ENCODE results near the gene KCNJ9.

The KCNJ9 gene

DNA sequence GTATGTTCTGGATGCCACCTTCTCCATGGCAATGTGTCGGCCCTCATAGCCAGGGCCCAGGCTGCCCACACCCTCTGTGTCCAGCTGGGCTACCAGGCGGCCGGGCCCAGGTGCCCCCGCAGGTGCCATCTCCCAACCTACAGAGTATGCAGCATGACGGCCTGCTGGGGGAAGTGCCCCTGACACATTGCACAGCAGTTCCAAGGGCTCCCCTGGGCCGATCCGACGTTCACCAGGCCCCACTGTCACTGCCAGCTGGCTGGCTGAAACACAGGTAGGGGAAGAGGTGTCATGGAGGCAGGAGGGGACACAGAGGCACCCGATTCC lies 11.7 kb downstream of the KCNJ9 start:
- TF ChIP-seq MYC (IDR thresholded peaks at IDR 0.05; ENCODE audit: low read depth, low read length) (no peak), POLR2A (IDR thresholded peaks at IDR 0.05; ENCODE audit: extremely low read depth, insufficient read length) (no peak)
- TF ChIP-seq, protein P1, sequence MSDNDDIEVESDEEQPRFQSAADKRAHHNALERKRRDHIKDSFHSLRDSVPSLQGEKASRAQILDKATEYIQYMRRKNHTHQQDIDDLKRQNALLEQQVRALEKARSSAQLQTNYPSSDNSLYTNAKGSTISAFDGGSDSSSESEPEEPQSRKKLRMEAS (IDR thresholded peaks at IDR 0.05; ENCODE audit: low read depth, low read length), result no peak
- TF ChIP-seq, protein P2, sequence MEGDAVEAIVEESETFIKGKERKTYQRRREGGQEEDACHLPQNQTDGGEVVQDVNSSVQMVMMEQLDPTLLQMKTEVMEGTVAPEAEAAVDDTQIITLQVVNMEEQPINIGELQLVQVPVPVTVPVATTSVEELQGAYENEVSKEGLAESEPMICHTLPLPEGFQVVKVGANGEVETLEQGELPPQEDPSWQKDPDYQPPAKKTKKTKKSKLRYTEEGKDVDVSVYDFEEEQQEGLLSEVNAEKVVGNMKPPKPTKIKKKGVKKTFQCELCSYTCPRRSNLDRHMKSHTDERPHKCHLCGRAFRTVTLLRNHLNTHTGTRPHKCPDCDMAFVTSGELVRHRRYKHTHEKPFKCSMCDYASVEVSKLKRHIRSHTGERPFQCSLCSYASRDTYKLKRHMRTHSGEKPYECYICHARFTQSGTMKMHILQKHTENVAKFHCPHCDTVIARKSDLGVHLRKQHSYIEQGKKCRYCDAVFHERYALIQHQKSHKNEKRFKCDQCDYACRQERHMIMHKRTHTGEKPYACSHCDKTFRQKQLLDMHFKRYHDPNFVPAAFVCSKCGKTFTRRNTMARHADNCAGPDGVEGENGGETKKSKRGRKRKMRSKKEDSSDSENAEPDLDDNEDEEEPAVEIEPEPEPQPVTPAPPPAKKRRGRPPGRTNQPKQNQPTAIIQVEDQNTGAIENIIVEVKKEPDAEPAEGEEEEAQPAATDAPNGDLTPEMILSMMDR (IDR thresholded peaks at IDR 0.05; ENCODE audit: low read depth, low read length), result no peak
- no peak overlapping the region for H3K4me3 ChIP-seq (ENCODE audit: low read depth, low read length)
- no peak for DNase-seq (ENCODE audit: low read depth)

DNA sequence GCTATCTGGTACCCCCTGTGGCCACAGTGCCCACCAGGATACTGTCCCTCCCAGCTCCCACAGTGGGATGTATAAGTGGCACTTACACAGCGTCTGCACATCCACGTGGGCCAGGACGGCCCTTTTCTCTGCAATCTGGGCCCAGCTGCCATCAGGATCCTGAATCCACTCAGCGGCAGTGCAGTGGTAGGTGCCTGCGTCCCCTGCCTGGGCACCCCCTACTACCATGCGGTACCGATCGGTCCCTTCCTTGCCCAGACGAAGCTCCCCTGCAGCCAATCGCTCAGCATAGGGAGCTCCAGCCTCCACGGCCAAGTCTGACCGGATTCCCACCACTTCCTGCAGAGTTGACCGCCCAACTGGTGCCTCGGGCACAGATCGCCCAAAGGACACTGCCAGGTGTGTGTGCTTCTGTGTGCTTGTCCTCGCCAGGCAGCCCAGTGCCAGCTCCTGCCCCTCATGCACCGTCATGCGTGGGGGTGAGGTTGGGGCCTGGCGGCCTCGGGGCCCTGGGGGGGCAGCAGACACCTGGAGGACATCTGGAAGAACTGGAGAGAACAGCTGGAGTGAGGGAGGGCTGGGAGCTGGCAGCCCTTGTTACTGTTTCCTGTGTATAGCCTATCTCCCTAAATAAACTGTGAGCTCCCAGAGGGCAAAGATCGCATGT lies 12.4 kb downstream of the KCNJ9 start:
- no peak for DNase-seq (ENCODE audit: low read depth)
- H3K4me3 ChIP-seq (ENCODE audit: low read depth, low read length), result no peak overlapping the region

DNA sequence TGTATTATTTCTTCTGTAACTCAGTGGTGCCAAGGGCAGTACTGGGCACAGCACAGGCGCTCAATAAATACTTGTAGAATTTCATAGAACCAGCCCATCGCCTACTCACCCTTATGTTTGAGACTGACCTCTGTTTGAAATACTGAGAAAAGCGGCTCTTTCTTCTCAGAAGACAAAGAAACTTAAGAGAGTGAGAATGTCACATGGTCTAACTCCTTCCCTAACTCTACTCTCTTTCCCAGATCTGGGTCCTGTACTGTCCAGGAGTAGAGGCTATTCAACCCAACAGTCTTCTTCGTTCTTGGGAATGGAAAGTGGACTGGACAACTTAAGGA lies 12.9 kb downstream of the KCNJ9 start:
- no peak for DNase-seq (ENCODE audit: low read depth)
- H3K4me3 ChIP-seq (ENCODE audit: low read depth, low read length), result no peak overlapping the region
- TF ChIP-seq, protein P1 (IDR thresholded peaks at IDR 0.05; ENCODE audit: low read depth, low read length), result no peak
- TF ChIP-seq POLR2A (IDR thresholded peaks at IDR 0.05; ENCODE audit: extremely low read depth, insufficient read length) (no peak), MYC (IDR thresholded peaks at IDR 0.05; ENCODE audit: low read depth, low read length) (no peak)
- TF ChIP-seq, protein P2 (IDR thresholded peaks at IDR 0.05; ENCODE audit: low read depth, low read length), result no peak

More for the DNA sequence above, 12.4 kb downstream of the KCNJ9 start:
- TF ChIP-seq, protein P1 (IDR thresholded peaks at IDR 0.05; ENCODE audit: low read depth, low read length), result no peak
- TF ChIP-seq POLR2A (IDR thresholded peaks at IDR 0.05; ENCODE audit: extremely low read depth, insufficient read length) (no peak), MYC (IDR thresholded peaks at IDR 0.05; ENCODE audit: low read depth, low read length) (no peak)
- TF ChIP-seq, protein P2 (IDR thresholded peaks at IDR 0.05; ENCODE audit: low read depth, low read length), result no peak

DNA sequence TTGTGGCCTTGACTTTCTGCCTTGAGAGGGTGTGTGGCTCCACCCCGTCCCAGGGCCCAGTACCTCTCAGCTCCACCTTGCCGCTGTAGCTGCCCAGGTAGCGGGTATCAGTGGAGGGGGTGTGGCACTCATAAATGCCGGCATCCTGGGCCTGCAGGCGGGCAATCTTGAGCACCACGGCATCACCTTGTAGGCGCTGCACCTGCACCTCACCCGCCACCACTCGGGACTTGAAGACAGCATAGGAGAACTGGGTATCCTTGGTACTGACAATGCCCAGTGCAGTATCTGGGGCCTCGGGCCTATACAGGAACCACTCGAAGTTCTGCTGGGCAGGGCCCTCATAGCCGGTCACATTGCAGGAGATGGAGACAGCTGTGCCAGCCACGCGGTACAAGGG lies 13.5 kb downstream of the KCNJ9 start:
- DNase-seq (ENCODE audit: low read depth), result no peak
- H3K4me3 ChIP-seq (ENCODE audit: low read depth, low read length), result no peak overlapping the region
- TF ChIP-seq, protein P1 (IDR thresholded peaks at IDR 0.05; ENCODE audit: low read depth, low read length), result no peak
- TF ChIP-seq, protein P2 (IDR thresholded peaks at IDR 0.05; ENCODE audit: low read depth, low read length), result no peak
- TF ChIP-seq MYC (IDR thresholded peaks at IDR 0.05; ENCODE audit: low read depth, low read length), result no peak
- no peak for TF ChIP-seq POLR2A (IDR thresholded peaks at IDR 0.05; ENCODE audit: extremely low read depth, insufficient read length)

DNA sequence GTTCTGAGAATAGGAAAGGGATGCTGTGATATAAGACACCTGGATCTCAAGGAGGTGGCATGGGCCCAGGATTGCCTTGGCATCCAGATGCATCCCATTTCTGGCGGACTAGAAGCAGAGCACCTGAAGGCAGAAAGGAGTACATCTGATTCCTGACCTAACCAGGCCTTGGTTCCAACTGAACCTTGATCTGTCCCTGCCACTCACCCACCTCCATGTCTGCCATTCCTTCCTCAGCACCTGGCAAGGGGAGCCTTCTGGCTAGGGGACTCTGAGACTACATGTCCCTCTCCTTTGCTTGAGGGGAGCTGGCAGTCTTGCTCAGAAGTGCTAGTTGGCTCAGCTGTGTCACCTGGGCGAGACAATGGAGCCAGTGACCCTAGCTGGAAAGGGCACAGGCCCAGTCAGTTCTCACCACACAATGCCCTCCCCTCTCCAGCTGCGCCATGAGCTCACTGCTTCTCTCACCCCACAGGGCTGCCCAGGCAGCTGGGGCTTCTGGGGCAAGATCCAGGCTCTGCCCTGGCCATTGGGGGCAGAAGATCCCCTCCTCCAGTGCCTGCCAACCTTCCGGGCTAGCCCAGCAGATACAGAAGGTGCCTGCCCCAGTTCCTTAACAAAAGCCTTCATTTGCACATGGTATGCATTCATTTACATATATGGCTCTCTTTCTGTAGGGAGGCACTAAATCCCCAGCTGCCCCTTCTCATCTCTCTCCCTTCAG lies 14.2 kb downstream of the KCNJ9 start:
- H3K4me3 ChIP-seq (ENCODE audit: low read depth, low read length), result no peak overlapping the region
- no peak for DNase-seq (ENCODE audit: low read depth)
- no peak for TF ChIP-seq MYC (IDR thresholded peaks at IDR 0.05; ENCODE audit: low read depth, low read length)
- TF ChIP-seq POLR2A (IDR thresholded peaks at IDR 0.05; ENCODE audit: extremely low read depth, insufficient read length), result no peak
- TF ChIP-seq, protein P2 (IDR thresholded peaks at IDR 0.05; ENCODE audit: low read depth, low read length), result no peak
- TF ChIP-seq, protein P1 (IDR thresholded peaks at IDR 0.05; ENCODE audit: low read depth, low read length), result no peak

Measured in NB4 (cell line).